Measurements from ENCODE around the gene SSX4B.
A peak's percentile ranks its signal among the peaks of the same experiment; 100 is the strongest.
"Not testable (repeated sequence)": the region's sequence is repeated elsewhere in the genome, so short reads cannot be mapped to it uniquely, and the experiment has no call there.

Gene SSX4B

DNA sequence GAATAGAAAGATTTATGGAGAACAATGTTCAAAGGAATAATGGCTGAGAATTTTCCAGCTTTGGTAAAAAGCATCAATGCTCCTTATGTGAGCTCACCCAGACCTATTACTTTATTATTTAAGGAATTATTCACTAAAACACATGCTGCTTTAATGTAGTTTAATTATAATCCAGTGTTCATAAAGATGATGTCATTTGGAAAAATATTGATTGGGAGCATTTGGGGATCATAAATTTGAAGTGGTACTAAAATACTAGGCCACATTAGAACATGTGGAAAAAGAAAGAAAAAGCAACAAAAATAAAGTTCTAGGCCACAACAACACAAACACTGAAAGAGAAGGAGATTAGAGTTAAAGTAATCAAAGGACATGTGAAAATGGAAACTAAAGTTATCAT is 38.3 kb upstream of the SSX4B start:
- no peak for TF ChIP-seq CTCF (conservative IDR thresholded peaks at IDR 0.05; ENCODE audit: low read depth, low read length)
- H3K4me3 ChIP-seq (ENCODE audit: low read depth, low read length): no peak overlapping the region

GRCh38 chrX:48447201-48447600 is 35.4 kb upstream of the SSX4B start:
- not testable (repeated sequence) for H3K4me3 ChIP-seq (ENCODE audit: low read depth, low read length); DNase-seq (ENCODE audit: low read depth)

More for the DNA sequence above, 38.3 kb upstream of the SSX4B start:
- no peak for DNase-seq (ENCODE audit: low read depth)

DNA sequence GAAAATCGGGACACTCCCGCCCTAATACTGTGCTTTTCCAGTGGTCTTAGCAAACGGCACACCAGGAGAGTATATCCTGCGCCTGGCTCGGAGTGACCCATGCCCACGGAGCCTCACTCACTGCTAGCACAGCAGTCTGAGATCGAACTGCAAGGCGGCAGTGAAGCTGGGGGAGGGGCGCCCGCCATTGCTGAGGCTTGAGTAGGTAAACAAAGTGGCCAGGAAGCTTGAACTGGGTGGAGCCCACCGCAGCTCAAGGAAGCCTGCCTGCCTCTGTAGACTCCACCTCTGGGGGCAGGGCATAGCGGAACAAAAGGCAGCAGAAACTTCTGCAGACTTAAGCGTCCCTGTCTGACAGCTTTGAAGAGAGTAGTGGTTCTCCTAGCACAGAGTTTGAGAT is 22.0 kb upstream of the SSX4B start:
- not testable (repeated sequence) for H3K4me3 ChIP-seq (ENCODE audit: low read depth, low read length); DNase-seq (ENCODE audit: low read depth)

GRCh38 chrX:48430166-48430565 is 18.4 kb upstream of the SSX4B start:
- not testable (repeated sequence) for H3K4me3 ChIP-seq (ENCODE audit: low read depth, low read length); DNase-seq (ENCODE audit: low read depth)

DNA sequence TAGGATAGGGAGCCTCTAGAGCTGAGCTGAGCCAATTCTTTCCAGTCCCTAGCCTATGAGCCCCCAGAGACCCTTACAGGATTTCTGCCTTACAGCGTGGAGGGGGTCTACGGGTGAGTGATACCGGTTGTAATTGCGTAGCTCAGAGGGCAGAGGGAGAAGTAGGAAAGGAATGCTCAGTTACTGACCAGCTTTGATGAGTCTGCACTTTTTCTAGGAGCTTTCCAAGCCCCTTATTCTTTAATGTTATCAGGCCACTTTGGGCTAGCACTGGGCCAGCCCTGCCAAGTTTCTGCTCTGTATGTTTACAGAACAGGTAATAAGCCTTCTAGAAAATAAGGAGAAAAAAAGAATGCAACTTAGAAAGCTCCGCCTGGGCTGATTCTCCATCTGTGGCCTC is 17.8 kb upstream of the SSX4B start:
- not testable (repeated sequence) for H3K4me3 ChIP-seq (ENCODE audit: low read depth, low read length); DNase-seq (ENCODE audit: low read depth)
- peak; percentile 5 for TF ChIP-seq CTCF (conservative IDR thresholded peaks at IDR 0.05; ENCODE audit: low read depth, low read length)

GRCh38 chrX:48427027-48427716 is 15.4 kb upstream of the SSX4B start:
- not testable (repeated sequence) for H3K4me3 ChIP-seq (ENCODE audit: low read depth, low read length); DNase-seq (ENCODE audit: low read depth)

GRCh38 chrX:48397825-48398224 is 13.9 kb downstream of the SSX4B start:
- not testable (repeated sequence) for DNase-seq (ENCODE audit: low read depth); H3K4me3 ChIP-seq (ENCODE audit: low read depth, low read length)

- not testable (repeated sequence) for H3K4me3 ChIP-seq (ENCODE audit: low read depth, low read length); DNase-seq (ENCODE audit: low read depth)
These were observed 14.8 kb downstream of the SSX4B start for GRCh38 chrX:48396931-48397330.

DNA sequence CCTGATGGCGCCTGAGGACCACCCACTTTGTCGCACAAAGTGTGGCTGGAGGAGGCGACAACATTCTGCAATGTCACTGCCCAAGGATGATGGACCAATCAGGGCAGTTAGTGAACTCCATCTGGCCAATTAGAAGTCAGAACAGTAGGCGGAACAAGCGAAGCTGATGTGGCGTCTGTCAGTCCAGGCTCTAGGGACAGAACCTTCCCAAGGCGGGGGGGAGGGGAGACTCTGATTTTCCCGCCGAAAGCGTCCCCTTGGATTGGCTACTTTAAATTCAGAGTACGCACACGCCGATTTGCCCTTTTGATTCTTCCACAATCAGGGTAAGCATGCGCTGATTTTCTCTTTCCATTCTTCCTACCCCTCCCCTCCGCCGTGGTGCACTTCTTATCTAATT is 28.5 kb downstream of the SSX4B start, which contains the start of gene SSX4:
Gene SSX4, plus strand, starts transcription at position 301 of the 400 bp plus-strand sequence. CDS start 515 bp downstream, outside the sequence.
- DNase-seq (ENCODE audit: low read depth); H3K4me3 ChIP-seq (ENCODE audit: low read depth, low read length): not testable (repeated sequence)

DNA sequence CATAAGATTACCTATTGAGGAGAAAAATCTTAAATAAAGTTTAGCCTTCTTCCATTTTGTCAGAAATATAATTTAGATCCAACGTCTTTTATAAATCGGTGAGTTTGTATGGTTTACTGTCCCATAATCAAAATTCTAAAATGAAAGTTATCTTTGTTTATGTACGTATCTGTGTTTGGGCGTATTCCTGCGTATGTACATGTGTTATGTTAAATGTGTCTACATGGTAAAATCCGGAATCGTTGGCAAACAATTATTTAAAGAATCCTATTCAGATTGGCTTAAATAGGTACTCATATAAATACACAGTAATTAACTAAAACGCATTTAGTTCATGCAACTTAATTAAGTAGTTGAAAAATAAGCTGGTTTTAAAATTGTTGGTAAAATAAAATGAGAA is 41.4 kb downstream of the SSX4B start:
- H3K4me3 ChIP-seq (ENCODE audit: low read depth, low read length); DNase-seq (ENCODE audit: low read depth): not testable (repeated sequence)

DNA sequence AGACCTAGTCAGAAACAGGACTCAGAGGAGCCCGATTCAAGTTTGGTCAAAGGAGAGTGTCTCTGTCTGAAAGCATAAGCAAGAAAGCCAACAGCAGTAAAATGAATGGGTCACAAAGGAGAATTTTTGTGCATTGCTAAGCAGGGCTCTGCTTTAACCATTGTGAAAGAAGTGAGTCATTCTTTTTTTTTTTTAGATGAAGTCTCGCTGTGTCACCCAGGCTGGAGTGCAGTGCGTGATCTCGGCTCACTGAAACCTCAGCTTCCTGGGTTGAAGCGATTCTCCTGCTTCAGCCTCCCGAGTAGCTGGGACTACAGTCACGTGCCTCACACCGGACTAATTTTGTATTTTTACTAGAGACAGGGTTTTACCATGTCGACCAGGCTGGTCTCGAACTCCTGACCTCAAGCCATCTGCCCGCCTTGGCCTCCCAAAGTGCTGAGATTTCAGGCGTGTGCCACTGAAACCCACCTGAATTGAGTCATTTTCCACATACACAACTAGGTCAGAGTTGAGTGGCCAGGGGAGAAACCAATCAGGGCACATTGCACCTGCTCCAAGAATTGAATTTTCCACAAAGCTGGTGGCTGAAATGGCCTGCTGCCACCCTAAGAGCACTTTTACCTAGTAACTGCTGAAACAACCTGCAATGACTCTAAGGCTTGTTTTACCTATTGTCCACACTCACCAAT is 43.9 kb downstream of the SSX4B start:
- not testable (repeated sequence) for DNase-seq (ENCODE audit: low read depth); H3K4me3 ChIP-seq (ENCODE audit: low read depth, low read length)

GRCh38 chrX:48359281-48359680 is 52.5 kb downstream of the SSX4B start:
- not testable (repeated sequence) for H3K4me3 ChIP-seq (ENCODE audit: low read depth, low read length); DNase-seq (ENCODE audit: low read depth)

Data from choroid plexus epithelial cell (primary cell).